Sigmoid colon (tissue), 7 donors: Measurements from ENCODE around the gene CXCL12. TPM values are rescaled to one million over a fixed set of nuclear protein-coding genes. Genes with fewer than 3 reads are reported as not detected.

Experiments
- DNase-seq: peaks from one replicate; pipeline ENCODE4 v3.0.0-alpha.2; 2019
- H3K27ac ChIP-seq, 4 donors: fragments of 200-600 bp; sonication (generic); one replicate each; pipeline ENCODE4 v1.5.1; 2016 to 2019; ENCODE audit warnings: mild to moderate bottlenecking in 1 of 4
- H3K27me3 ChIP-seq, 3 donors: fragments of 200-600 bp; sonication (generic); one replicate each; pipeline ENCODE4 v1.5.1; 2019; ENCODE audit warnings: mild to moderate bottlenecking in 1 of 3
- H3K36me3 ChIP-seq, 4 donors: fragments of 200-600 bp; sonication (generic); one replicate each; pipeline ENCODE4 v1.5.1; 2016 to 2019
- H3K4me1 ChIP-seq, 4 donors: fragments of 200-600 bp; sonication (generic); one replicate each; pipeline ENCODE4 v1.5.1; 2017 to 2019
- H3K4me3 ChIP-seq, 4 donors: fragments of 200-600 bp; sonication (generic); one replicate each; pipeline ENCODE4 v1.5.1; 2017 to 2019; ENCODE audit warnings: mild to moderate bottlenecking in 2 of 4, moderate library complexity in 1 of 4
- H3K9me3 ChIP-seq, 4 donors: fragments of 200-600 bp in 3 of 4; sonication (generic) in 3 of 4; one replicate each; pipeline versions ENCODE4 v1.5.1 to v1.6.1; 2013 to 2019
- CTCF ChIP-seq, 4 experiments: fragments of 450-650 bp in 3 of 4; fragments of 200-600 bp in 1 of 4; IDR thresholded peaks; one replicate each; pipeline ENCODE4 v1.5.1; 2016 to 2019; ENCODE audit warnings: antibody characterized with exemption in 4 of 4, mild to moderate bottlenecking in 3 of 4, moderate library complexity in 2 of 4
- EP300 ChIP-seq, 4 donors: sonication (generic); formaldehyde crosslinking; IDR thresholded peaks; one replicate each; pipeline ENCODE4 v1.6.1; 2017; ENCODE audit warnings: antibody characterized with exemption in 4 of 4
- POLR2A ChIP-seq, 2 donors: fragments of 450-650 bp; IDR thresholded peaks; one replicate each; pipeline ENCODE4 v1.6.1; 2016; ENCODE audit warnings: antibody characterized with exemption in 2 of 2, mild to moderate bottlenecking in 2 of 2, moderate library complexity in 2 of 2
- POLR2AphosphoS5 ChIP-seq, 4 donors: sonication (generic); formaldehyde crosslinking; IDR thresholded peaks; one replicate each; pipeline ENCODE4 v1.6.1; 2017; ENCODE audit warnings: antibody characterized with exemption in 4 of 4
- WGBS, 2 donors: extraction: QIAGEN DNeasy Blood & Tissue Kit; methylation state at CpG; one replicate each; pipeline ENCODE4 v1.1.7; 2013; 5-methylcytosine and 5-hydroxymethylcytosine counted together
- intact Hi-C: fragments of 100-400 bp; cut with DNase I; formaldehyde crosslinking; loops from one replicate; pipeline ENCODE4 v1.15.1; 2023
- polyA plus RNA-seq, 3 donors: library from polyadenylated mRNA; stranded (reverse); fragments of 200-250 nt; gene quantifications; one replicate each; pipeline ENCODE4 v1.2.3, GENCODE V29; 2013
- total RNA-seq, 4 donors: library from RNA; depleted of rRNA; stranded (reverse); fragments of >200 nt; gene quantifications; one replicate each; pipeline ENCODE4 v1.1.0, GENCODE V29; 2016
- donor health status: healthy with polysubstance abuse.
- donor health status: Bipolar disorder and iron deficiency.
- donor health status: healthy.

Gene CXCL12
- 100 to 1,000 TPM in 1 of 4 donors, 10 to 100 TPM in 3; 72.1 to 111 (median 80.7) TPM for total RNA-seq
- 10 to 100 TPM; 13.6 to 54.1 (median 43.5) TPM for polyA plus RNA-seq

DNA sequence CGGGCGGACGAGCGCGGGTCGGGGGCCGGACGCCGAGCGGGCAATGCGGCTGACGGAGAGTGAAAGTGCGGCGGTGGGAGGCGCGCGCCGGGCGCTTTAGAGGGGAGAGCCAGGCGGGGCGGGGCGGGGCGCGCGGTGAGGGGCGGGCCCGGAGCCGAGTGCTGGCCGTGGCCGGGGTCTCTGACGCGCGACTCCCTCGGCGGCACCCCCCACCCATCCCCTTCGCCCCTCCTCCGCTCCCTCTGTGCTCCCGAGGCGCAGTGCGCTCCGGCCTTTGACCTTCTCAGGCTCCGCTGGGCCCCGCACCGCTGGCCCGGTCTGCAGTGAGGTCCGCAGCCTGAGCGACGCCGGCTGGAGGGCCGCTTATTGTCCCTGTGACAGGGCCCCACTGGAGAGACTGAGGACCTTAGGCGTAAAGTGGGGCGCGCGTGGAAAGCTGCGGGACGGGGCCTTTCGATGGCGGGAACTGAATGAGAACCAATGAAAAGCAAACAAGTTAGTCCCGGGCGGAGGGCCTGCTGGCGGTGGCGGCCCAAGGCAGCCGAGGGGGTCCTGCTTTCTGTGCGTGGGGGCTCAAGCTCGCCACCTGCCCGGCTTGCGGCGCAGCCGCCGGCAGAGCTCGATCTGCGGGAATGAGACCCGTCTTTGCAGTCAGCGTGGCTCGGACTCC, at the start of gene CXCL12:
CXCL12 (minus strand) TSS at position 72 of the 670 bp plus-strand sequence. CDS start 92 bp downstream, outside the sequence.
- peaks cover 0 to 24% (median 18%) of the 10 kb centered on the region in 4 donors for H3K4me1 ChIP-seq
- H3K9me3 ChIP-seq = no peaks in the 10 kb centered on the region
- TF ChIP-seq POLR2A (IDR thresholded peaks at IDR 0.05) = no peak
- TF ChIP-seq EP300 (IDR thresholded peaks at IDR 0.05) = no peak
- no peak for TF ChIP-seq CTCF (IDR thresholded peaks at IDR 0.05)
- no peak for TF ChIP-seq POLR2AphosphoS5 (IDR thresholded peaks at IDR 0.05)
- H3K27me3 ChIP-seq = peaks cover 2 to 35% (median 27%) of the 10 kb centered on the region in 3 donors
- peaks cover 0 to 2% (median 0%) of the 10 kb centered on the region in 4 donors for H3K36me3 ChIP-seq
- DNase-seq = peak; percentile 73
- WGBS, 2 donors = 2 to 4% methylated on average over 75 of the region's 75 CpGs
- intact Hi-C loops = loop anchor here (10.0 kb wide), 1 partner anchor 330 kb away; no protein-coding TSS in a partner anchor
- peak within 1 kb of the TSS; percentile 65 to 75 (median 70) for H3K27ac ChIP-seq
- peak within 1 kb of the TSS; percentile 52 to 73 (median 64) for H3K4me3 ChIP-seq

DNA sequence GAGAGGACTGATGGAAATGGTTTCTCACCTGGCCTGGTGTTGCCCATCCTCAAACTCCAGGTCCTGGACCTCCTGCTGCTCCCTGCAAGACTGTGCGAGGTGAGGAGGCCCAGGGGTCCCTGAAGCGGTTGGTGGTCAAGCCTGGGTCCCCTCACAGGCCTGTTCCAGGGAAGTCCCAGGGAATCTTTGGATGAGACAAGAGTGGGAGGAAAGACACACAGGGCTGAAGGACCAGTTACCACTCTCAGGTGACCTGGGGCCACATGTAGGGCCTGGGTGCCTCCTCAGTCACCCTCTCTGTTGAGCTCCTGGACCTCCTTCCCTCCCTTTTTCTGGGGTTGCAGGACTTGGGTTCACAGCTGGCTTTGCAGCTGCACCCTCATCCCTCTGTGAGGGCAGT, 42.6 kb upstream of the CXCL12 start:
- H3K4me1 ChIP-seq = no peaks in the 10 kb centered on the region
- WGBS, 2 donors = 91 to 95% methylated on average over 2 of the region's 2 CpGs
- no peaks in the 10 kb centered on the region for H3K36me3 ChIP-seq
- intact Hi-C loops = no loop called here
- no peak for DNase-seq
- no peak for TF ChIP-seq EP300 (IDR thresholded peaks at IDR 0.05)
- TF ChIP-seq CTCF (IDR thresholded peaks at IDR 0.05) = no peak
- TF ChIP-seq POLR2A (IDR thresholded peaks at IDR 0.05) = no peak
- TF ChIP-seq POLR2AphosphoS5 (IDR thresholded peaks at IDR 0.05) = no peak
- no peaks in the 10 kb centered on the region for H3K9me3 ChIP-seq
- H3K27me3 ChIP-seq = no peaks in the 10 kb centered on the region
- H3K4me3 ChIP-seq = no peak overlapping the region
- no peak overlapping the region for H3K27ac ChIP-seq

GRCh38 chr10:44427037-44427436, 42.1 kb upstream of the CXCL12 start:
- 80 to 87% methylated on average over 5 of the region's 5 CpGs for WGBS, 2 donors
- TF ChIP-seq POLR2A (IDR thresholded peaks at IDR 0.05) (no peak), CTCF (IDR thresholded peaks at IDR 0.05) (no peak), POLR2AphosphoS5 (IDR thresholded peaks at IDR 0.05) (no peak), EP300 (IDR thresholded peaks at IDR 0.05) (no peak)
- intact Hi-C loops = no loop called here
- no peak for DNase-seq
- no peaks in the 10 kb centered on the region for H3K36me3 ChIP-seq
- H3K9me3 ChIP-seq = no peaks in the 10 kb centered on the region
- H3K27ac ChIP-seq = no peak overlapping the region
- H3K27me3 ChIP-seq = no peaks in the 10 kb centered on the region
- H3K4me1 ChIP-seq = no peaks in the 10 kb centered on the region
- H3K4me3 ChIP-seq = no peak overlapping the region

- WGBS, 2 donors = 79 to 91% methylated on average over 8 of the region's 8 CpGs
- DNase-seq = no peak
- H3K27ac ChIP-seq = no peak overlapping the region
- H3K9me3 ChIP-seq = no peaks in the 10 kb centered on the region
- H3K4me1 ChIP-seq = no peaks in the 10 kb centered on the region
- TF ChIP-seq CTCF (IDR thresholded peaks at IDR 0.05) (no peak), POLR2A (IDR thresholded peaks at IDR 0.05) (no peak), POLR2AphosphoS5 (IDR thresholded peaks at IDR 0.05) (no peak), EP300 (IDR thresholded peaks at IDR 0.05) (no peak)
- H3K27me3 ChIP-seq = no peaks in the 10 kb centered on the region
- intact Hi-C loops = no loop called here
- H3K36me3 ChIP-seq = no peaks in the 10 kb centered on the region
- no peak overlapping the region for H3K4me3 ChIP-seq
These were observed 41.5 kb upstream of the CXCL12 start for GRCh38 chr10:44426247-44427034.
